ENCODE data around the gene KIF26B.

KIF26B gene

GRCh38 chr1:245212221-245212710 lies 57.5 kb downstream of the KIF26B start:
- no peaks in the 10 kb centered on the region for H3K36me3 ChIP-seq (ENCODE audit: control insufficient read depth, low read depth, low read length)
- no peaks in the 10 kb centered on the region for H3K27me3 ChIP-seq (ENCODE audit: control insufficient read depth, insufficient read depth, low read length)
- peaks cover 15% of the 10 kb centered on the region for H3K4me1 ChIP-seq (ENCODE audit: control insufficient read depth, low read depth, low read length)
- H3K9ac ChIP-seq (ENCODE audit: low read length) = no peak overlapping the region
- H3K4me3 ChIP-seq (ENCODE audit: low read length) = no peak overlapping the region
- no peak overlapping the region for H3K27ac ChIP-seq (ENCODE audit: low read length)
- H3K9me3 ChIP-seq (ENCODE audit: control insufficient read depth, low read depth, low read length) = peaks cover 4% of the 10 kb centered on the region

DNA sequence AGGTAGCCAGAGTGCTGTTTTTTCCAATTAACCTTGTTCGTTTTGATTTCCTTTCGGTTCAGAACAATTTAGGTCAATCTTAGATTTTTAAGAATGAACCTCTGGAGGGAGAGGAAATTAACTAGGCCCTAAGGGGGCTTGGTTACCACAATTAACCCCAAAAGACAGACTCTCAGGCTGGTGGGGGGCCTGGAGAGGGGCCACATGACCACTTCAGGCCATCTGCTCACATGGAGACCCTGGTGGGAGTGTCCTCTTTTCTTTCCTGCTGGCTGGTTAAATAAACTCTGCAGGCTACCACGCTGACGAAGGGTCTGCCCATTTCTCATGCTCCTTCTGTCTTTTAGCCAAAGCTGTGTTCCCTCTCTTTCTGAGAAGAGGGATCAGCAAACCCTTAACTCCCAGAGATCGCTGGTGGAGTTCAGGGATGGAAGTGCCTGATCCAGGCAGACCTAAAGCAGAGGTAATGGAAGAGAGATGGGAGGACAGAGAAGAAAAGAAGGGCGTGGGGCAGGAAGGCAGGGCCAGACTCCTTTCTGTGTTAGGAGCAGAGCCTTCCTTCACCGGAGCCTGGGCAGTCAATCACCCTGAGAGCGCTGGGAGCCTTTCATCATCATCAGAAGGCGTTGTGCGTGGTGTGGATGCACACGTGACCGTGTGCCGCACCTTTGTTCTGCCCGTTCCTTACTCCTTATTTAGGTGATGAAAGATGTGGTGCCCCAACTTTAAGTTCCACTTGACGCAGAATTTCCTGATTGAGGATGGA lies 58.5 kb downstream of the KIF26B start:
- no peaks in the 10 kb centered on the region for H3K27me3 ChIP-seq (ENCODE audit: control insufficient read depth, insufficient read depth, low read length)
- no peak overlapping the region for H3K9ac ChIP-seq (ENCODE audit: low read length)
- H3K4me3 ChIP-seq (ENCODE audit: low read length) = no peak overlapping the region
- H3K4me1 ChIP-seq (ENCODE audit: control insufficient read depth, low read depth, low read length) = peaks cover 22% of the 10 kb centered on the region
- no peaks in the 10 kb centered on the region for H3K36me3 ChIP-seq (ENCODE audit: control insufficient read depth, low read depth, low read length)
- no peaks in the 10 kb centered on the region for H3K9me3 ChIP-seq (ENCODE audit: control insufficient read depth, low read depth, low read length)
- H3K27ac ChIP-seq (ENCODE audit: low read length) = no peak overlapping the region

DNA sequence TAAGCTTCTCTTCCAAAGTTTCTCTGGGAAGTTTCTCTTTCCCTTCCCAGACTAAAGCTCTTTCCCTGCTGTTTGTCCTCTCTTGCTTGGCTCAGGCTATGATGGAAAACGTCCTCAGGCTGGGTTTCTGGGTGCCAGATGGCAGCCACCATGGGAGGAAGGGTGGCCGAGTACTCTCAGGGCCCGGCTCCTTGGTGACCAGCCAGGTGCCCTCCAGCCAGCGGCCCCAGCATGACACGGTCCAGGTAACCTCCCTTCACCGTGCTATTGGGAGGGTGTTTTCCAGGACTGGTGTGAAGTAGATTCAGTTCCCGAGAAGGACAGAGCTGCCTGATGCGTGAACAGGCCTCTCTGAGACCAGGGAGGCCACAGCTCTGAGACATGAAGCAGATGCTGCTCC lies 60.3 kb downstream of the KIF26B start:
- no peaks in the 10 kb centered on the region for H3K9me3 ChIP-seq (ENCODE audit: control insufficient read depth, low read depth, low read length)
- no peak overlapping the region for H3K4me3 ChIP-seq (ENCODE audit: low read length)
- H3K36me3 ChIP-seq (ENCODE audit: control insufficient read depth, low read depth, low read length) = no peaks in the 10 kb centered on the region
- no peaks in the 10 kb centered on the region for H3K27me3 ChIP-seq (ENCODE audit: control insufficient read depth, insufficient read depth, low read length)
- no peak overlapping the region for H3K9ac ChIP-seq (ENCODE audit: low read length)
- H3K4me1 ChIP-seq (ENCODE audit: control insufficient read depth, low read depth, low read length) = peaks cover 26% of the 10 kb centered on the region
- no peak overlapping the region for H3K27ac ChIP-seq (ENCODE audit: low read length)

GRCh38 chr1:245216366-245217115 lies 61.8 kb downstream of the KIF26B start:
- Histone ChIP-seq H3K4me1 (ENCODE audit: control insufficient read depth, low read depth, low read length) (peaks cover 26% of the 10 kb centered on the region), H3K9me3 (ENCODE audit: control insufficient read depth, low read depth, low read length) (no peaks in the 10 kb centered on the region), H3K9ac (ENCODE audit: low read length) (no peak overlapping the region), H3K27ac (ENCODE audit: low read length) (no peak overlapping the region), H3K4me3 (ENCODE audit: low read length) (no peak overlapping the region), H3K36me3 (ENCODE audit: control insufficient read depth, low read depth, low read length) (no peaks in the 10 kb centered on the region), H3K27me3 (ENCODE audit: control insufficient read depth, insufficient read depth, low read length) (no peaks in the 10 kb centered on the region)

DNA sequence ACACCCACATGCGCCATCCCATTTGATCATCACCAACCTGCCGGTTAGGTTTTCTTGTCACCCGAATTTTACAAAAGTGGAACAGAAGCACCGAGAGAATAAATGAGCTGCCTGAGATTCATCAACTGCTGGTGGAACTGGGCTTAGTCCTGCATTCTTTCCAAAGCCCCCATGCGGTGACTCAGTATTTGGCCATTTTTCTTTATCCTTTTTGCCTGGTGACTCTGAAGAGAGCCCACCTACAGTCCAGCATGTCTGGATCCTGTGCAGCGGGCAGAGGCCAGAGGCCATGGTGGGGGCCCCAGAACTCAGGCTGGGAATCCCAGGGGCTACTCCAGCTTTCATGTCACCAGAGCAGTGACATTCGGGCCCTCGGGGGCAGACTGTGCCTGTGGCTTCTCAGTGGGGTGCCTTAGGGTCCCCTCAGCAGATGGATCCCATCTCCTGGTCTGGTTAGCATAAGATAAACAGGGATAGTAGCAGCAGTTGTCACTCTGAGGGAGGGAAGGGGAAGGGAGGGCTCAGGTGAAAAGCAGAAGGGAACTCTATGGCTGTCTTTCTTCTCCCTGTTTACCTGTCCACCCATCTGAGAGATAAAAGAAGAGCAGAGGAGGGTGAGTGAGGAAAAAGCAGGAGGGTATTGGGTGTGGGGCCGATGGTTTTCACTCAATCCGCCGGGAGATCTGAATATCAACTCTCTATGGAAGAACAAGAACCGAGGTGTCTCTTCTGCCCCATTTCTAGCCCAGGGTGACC lies 63.2 kb downstream of the KIF26B start:
- Histone ChIP-seq H3K4me3 (ENCODE audit: low read length) (no peak overlapping the region), H3K27ac (ENCODE audit: low read length) (no peak overlapping the region), H3K4me1 (ENCODE audit: control insufficient read depth, low read depth, low read length) (peaks cover 23% of the 10 kb centered on the region), H3K9me3 (ENCODE audit: control insufficient read depth, low read depth, low read length) (no peaks in the 10 kb centered on the region), H3K27me3 (ENCODE audit: control insufficient read depth, insufficient read depth, low read length) (no peaks in the 10 kb centered on the region), H3K9ac (ENCODE audit: low read length) (no peak overlapping the region), H3K36me3 (ENCODE audit: control insufficient read depth, low read depth, low read length) (no peaks in the 10 kb centered on the region)

GRCh38 chr1:245220381-245220985 lies 65.7 kb downstream of the KIF26B start:
- H3K36me3 ChIP-seq (ENCODE audit: control insufficient read depth, low read depth, low read length) = no peaks in the 10 kb centered on the region
- H3K9ac ChIP-seq (ENCODE audit: low read length) = no peak overlapping the region
- H3K9me3 ChIP-seq (ENCODE audit: control insufficient read depth, low read depth, low read length) = no peaks in the 10 kb centered on the region
- H3K27me3 ChIP-seq (ENCODE audit: control insufficient read depth, insufficient read depth, low read length) = no peaks in the 10 kb centered on the region
- no peak overlapping the region for H3K4me3 ChIP-seq (ENCODE audit: low read length)
- no peak overlapping the region for H3K27ac ChIP-seq (ENCODE audit: low read length)
- peaks cover 25% of the 10 kb centered on the region for H3K4me1 ChIP-seq (ENCODE audit: control insufficient read depth, low read depth, low read length)

GRCh38 chr1:245221805-245222204 lies 67.0 kb downstream of the KIF26B start:
- Histone ChIP-seq H3K9ac (ENCODE audit: low read length) (no peak overlapping the region), H3K4me1 (ENCODE audit: control insufficient read depth, low read depth, low read length) (peaks cover 23% of the 10 kb centered on the region), H3K27me3 (ENCODE audit: control insufficient read depth, insufficient read depth, low read length) (no peaks in the 10 kb centered on the region), H3K36me3 (ENCODE audit: control insufficient read depth, low read depth, low read length) (no peaks in the 10 kb centered on the region), H3K4me3 (ENCODE audit: low read length) (no peak overlapping the region), H3K27ac (ENCODE audit: low read length) (no peak overlapping the region), H3K9me3 (ENCODE audit: control insufficient read depth, low read depth, low read length) (no peaks in the 10 kb centered on the region)

- Histone ChIP-seq H3K27me3 (ENCODE audit: control insufficient read depth, insufficient read depth, low read length) (no peaks in the 10 kb centered on the region), H3K4me1 (ENCODE audit: control insufficient read depth, low read depth, low read length) (peaks cover 15% of the 10 kb centered on the region), H3K36me3 (ENCODE audit: control insufficient read depth, low read depth, low read length) (no peaks in the 10 kb centered on the region), H3K9me3 (ENCODE audit: control insufficient read depth, low read depth, low read length) (no peaks in the 10 kb centered on the region), H3K9ac (ENCODE audit: low read length) (no peak overlapping the region), H3K27ac (ENCODE audit: low read length) (no peak overlapping the region), H3K4me3 (ENCODE audit: low read length) (no peak overlapping the region)
Measured at GRCh38 chr1:245222931-245223595, 68.3 kb downstream of the KIF26B start.

DNA sequence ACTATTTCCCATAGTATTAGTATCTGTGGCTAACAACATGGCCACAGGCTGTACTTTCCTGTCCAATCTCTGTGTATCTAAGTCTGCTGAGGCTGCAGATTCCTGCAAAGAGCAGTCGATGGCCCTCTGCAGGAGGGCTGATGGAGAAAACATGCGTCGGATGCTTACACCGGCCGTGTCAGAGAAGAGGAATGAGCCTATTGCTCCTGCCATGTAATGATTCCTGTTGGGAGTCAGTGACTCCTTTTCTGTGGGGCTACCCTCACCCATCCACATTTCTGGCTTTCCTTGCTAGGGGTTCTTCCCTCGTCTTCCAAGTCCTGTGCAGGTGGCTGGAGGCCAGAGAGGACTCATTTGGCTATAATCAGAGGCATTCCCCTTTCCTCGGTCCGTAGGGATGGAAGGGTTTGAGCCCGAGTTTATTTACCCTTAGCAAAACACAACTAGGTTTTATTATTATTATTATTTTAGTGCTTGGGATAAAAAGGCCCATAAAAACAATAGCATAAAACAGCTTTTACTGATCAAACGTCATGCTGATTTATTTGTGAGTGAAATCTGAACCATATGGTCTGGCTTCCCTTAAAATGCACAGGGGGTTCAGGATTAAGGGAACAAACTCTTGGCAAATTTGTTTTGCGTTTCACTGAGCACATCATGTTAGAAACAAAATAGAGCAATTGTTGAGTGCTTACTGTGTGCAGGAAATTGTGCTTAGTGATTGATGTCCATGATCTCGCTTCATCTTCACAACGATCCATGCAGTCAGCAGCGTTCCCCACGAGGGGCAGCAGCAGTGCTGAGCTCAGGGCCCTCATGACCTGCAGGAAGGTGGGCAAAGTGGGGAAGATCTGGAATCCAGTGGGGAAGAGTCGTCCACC lies 70.8 kb downstream of the KIF26B start:
- H3K4me3 ChIP-seq (ENCODE audit: low read length) = no peak overlapping the region
- no peak overlapping the region for H3K27ac ChIP-seq (ENCODE audit: low read length)
- peaks cover 9% of the 10 kb centered on the region for H3K4me1 ChIP-seq (ENCODE audit: control insufficient read depth, low read depth, low read length)
- H3K9ac ChIP-seq (ENCODE audit: low read length) = no peak overlapping the region
- no peaks in the 10 kb centered on the region for H3K36me3 ChIP-seq (ENCODE audit: control insufficient read depth, low read depth, low read length)
- H3K9me3 ChIP-seq (ENCODE audit: control insufficient read depth, low read depth, low read length) = no peaks in the 10 kb centered on the region
- no peaks in the 10 kb centered on the region for H3K27me3 ChIP-seq (ENCODE audit: control insufficient read depth, insufficient read depth, low read length)

GRCh38 chr1:245226203-245226499 lies 71.4 kb downstream of the KIF26B start:
- Histone ChIP-seq H3K27me3 (ENCODE audit: control insufficient read depth, insufficient read depth, low read length) (no peaks in the 10 kb centered on the region), H3K9me3 (ENCODE audit: control insufficient read depth, low read depth, low read length) (no peaks in the 10 kb centered on the region), H3K9ac (ENCODE audit: low read length) (no peak overlapping the region), H3K4me3 (ENCODE audit: low read length) (no peak overlapping the region), H3K4me1 (ENCODE audit: control insufficient read depth, low read depth, low read length) (peaks cover 9% of the 10 kb centered on the region), H3K27ac (ENCODE audit: low read length) (no peak overlapping the region), H3K36me3 (ENCODE audit: control insufficient read depth, low read depth, low read length) (no peaks in the 10 kb centered on the region)
